ACC112 (cell line): ENCODE measurements around the gene PCSK5.

Source experiments
- H2AFZ ChIP-seq: fragments of 200-600 bp; sonication (generic); one replicate; pipeline ENCODE4 v1.6.0; 2017; ENCODE audit warnings: antibody characterized with exemption, low read length; ENCODE audit not compliant: unreplicated experiment
- H3K27ac ChIP-seq: fragments of 200-600 bp; sonication (generic); 2 replicates; pipeline ENCODE4 v1.5.1; 2014; ENCODE audit warnings: low read depth, mild to moderate bottlenecking, antibody characterized with exemption, low read length, moderate library complexity
- H3K27me3 ChIP-seq: fragments of 200-600 bp; sonication (generic); 2 replicates; pipeline ENCODE4 v1.6.1; 2014; ENCODE audit warnings: mild to moderate bottlenecking, antibody characterized with exemption, low read length, moderate library complexity, mixed read lengths; ENCODE audit not compliant: insufficient read depth
- H3K36me3 ChIP-seq: fragments of 200-600 bp; sonication (generic); 2 replicates; pipeline ENCODE4 v1.6.1; 2016; ENCODE audit warnings: mild to moderate bottlenecking, antibody characterized with exemption, low read length, moderate library complexity, mixed read lengths; ENCODE audit not compliant: insufficient read depth
- H3K4me1 ChIP-seq: fragments of 200-600 bp; sonication (generic); one replicate; pipeline ENCODE4 v1.6.1; 2016; ENCODE audit warnings: low read length, mixed read lengths; ENCODE audit not compliant: insufficient read depth, unreplicated experiment, control insufficient read depth
- H3K4me3 ChIP-seq: fragments of 200-600 bp; sonication (generic); 2 replicates; pipeline ENCODE4 v1.5.1; 2014; ENCODE audit warnings: mild to moderate bottlenecking, low read depth, low read length
- H3K79me2 ChIP-seq: fragments of 200-600 bp; sonication (generic); one replicate; pipeline ENCODE4 v1.6.0; 2016; ENCODE audit warnings: low read length; ENCODE audit not compliant: control insufficient read depth, unreplicated experiment, insufficient read depth

Gene PCSK5

GRCh38 chr9:76338418-76338817, 447.9 kb downstream of the PCSK5 start:
- no peaks in the 10 kb centered on the region for H3K79me2 ChIP-seq
- peaks cover 38% of the 10 kb centered on the region for H3K27me3 ChIP-seq
- H3K27ac ChIP-seq = no peak overlapping the region
- no peak overlapping the region for H2AFZ ChIP-seq
- no peaks in the 10 kb centered on the region for H3K36me3 ChIP-seq
- H3K4me1 ChIP-seq = no peaks in the 10 kb centered on the region
- H3K4me3 ChIP-seq = no peak overlapping the region

- no peak overlapping the region for H3K4me3 ChIP-seq
- no peak overlapping the region for H3K27ac ChIP-seq
- no peaks in the 10 kb centered on the region for H3K79me2 ChIP-seq
- peaks cover 12% of the 10 kb centered on the region for H3K27me3 ChIP-seq
- no peak overlapping the region for H2AFZ ChIP-seq
- H3K36me3 ChIP-seq = no peaks in the 10 kb centered on the region
- no peaks in the 10 kb centered on the region for H3K4me1 ChIP-seq
These were observed 451.1 kb downstream of the PCSK5 start for GRCh38 chr9:76341616-76342015.

GRCh38 chr9:76342201-76342600, 451.7 kb downstream of the PCSK5 start:
- Histone ChIP-seq H3K36me3 (no peaks in the 10 kb centered on the region), H3K4me3 (no peak overlapping the region), H3K4me1 (no peaks in the 10 kb centered on the region), H3K79me2 (no peaks in the 10 kb centered on the region), H3K27me3 (peaks cover 14% of the 10 kb centered on the region), H2AFZ (no peak overlapping the region), H3K27ac (no peak overlapping the region)

GRCh38 chr9:76342858-76343257, 452.4 kb downstream of the PCSK5 start:
- Histone ChIP-seq H3K79me2 (no peaks in the 10 kb centered on the region), H3K27ac (no peak overlapping the region), H3K27me3 (peaks cover 17% of the 10 kb centered on the region), H3K4me1 (no peaks in the 10 kb centered on the region), H2AFZ (no peak overlapping the region), H3K36me3 (no peaks in the 10 kb centered on the region), H3K4me3 (no peak overlapping the region)

- H3K4me3 ChIP-seq = no peak overlapping the region
- H3K27ac ChIP-seq = no peak overlapping the region
- peaks cover 24% of the 10 kb centered on the region for H3K27me3 ChIP-seq
- no peak overlapping the region for H2AFZ ChIP-seq
- H3K4me1 ChIP-seq = no peaks in the 10 kb centered on the region
- no peaks in the 10 kb centered on the region for H3K79me2 ChIP-seq
- no peaks in the 10 kb centered on the region for H3K36me3 ChIP-seq
These were observed 459.4 kb downstream of the PCSK5 start for GRCh38 chr9:76349865-76350264.

- no peak overlapping the region for H3K27ac ChIP-seq
- no peaks in the 10 kb centered on the region for H3K79me2 ChIP-seq
- H3K36me3 ChIP-seq = no peaks in the 10 kb centered on the region
- no peaks in the 10 kb centered on the region for H3K4me1 ChIP-seq
- no peak overlapping the region for H2AFZ ChIP-seq
- H3K4me3 ChIP-seq = no peak overlapping the region
- peaks cover 24% of the 10 kb centered on the region for H3K27me3 ChIP-seq
These were observed 460.5 kb downstream of the PCSK5 start for GRCh38 chr9:76351006-76351405.

- peaks cover 22% of the 10 kb centered on the region for H3K27me3 ChIP-seq
These were observed 461.6 kb downstream of the PCSK5 start for GRCh38 chr9:76352026-76352620.

GRCh38 chr9:76353280-76353679, 462.8 kb downstream of the PCSK5 start:
- Histone ChIP-seq H3K27ac (no peak overlapping the region), H3K4me1 (no peaks in the 10 kb centered on the region), H2AFZ (no peak overlapping the region), H3K4me3 (no peak overlapping the region), H3K79me2 (no peaks in the 10 kb centered on the region), H3K27me3 (peaks cover 18% of the 10 kb centered on the region), H3K36me3 (no peaks in the 10 kb centered on the region)

More at GRCh38 chr9:76352026-76352620, 461.6 kb downstream of the PCSK5 start:
- Histone ChIP-seq H3K4me3 (no peak overlapping the region), H2AFZ (no peak overlapping the region), H3K27ac (no peak overlapping the region), H3K4me1 (no peaks in the 10 kb centered on the region), H3K36me3 (no peaks in the 10 kb centered on the region), H3K79me2 (no peaks in the 10 kb centered on the region)

- Histone ChIP-seq H3K79me2 (no peaks in the 10 kb centered on the region), H3K4me3 (no peak overlapping the region), H3K27me3 (peaks cover 22% of the 10 kb centered on the region), H3K36me3 (no peaks in the 10 kb centered on the region), H3K4me1 (no peaks in the 10 kb centered on the region), H3K27ac (no peak overlapping the region), H2AFZ (no peak overlapping the region)
These were observed 463.7 kb downstream of the PCSK5 start for GRCh38 chr9:76354221-76354620.

- no peak overlapping the region for H3K4me3 ChIP-seq
- H2AFZ ChIP-seq = no peak overlapping the region
- H3K4me1 ChIP-seq = no peaks in the 10 kb centered on the region
- peaks cover 21% of the 10 kb centered on the region for H3K27me3 ChIP-seq
- H3K36me3 ChIP-seq = no peaks in the 10 kb centered on the region
- no peak overlapping the region for H3K27ac ChIP-seq
- H3K79me2 ChIP-seq = no peaks in the 10 kb centered on the region
These were observed 465.4 kb downstream of the PCSK5 start for GRCh38 chr9:76355886-76356285.

GRCh38 chr9:76357555-76357954, 467.1 kb downstream of the PCSK5 start:
- Histone ChIP-seq H3K27ac (no peak overlapping the region), H3K79me2 (no peaks in the 10 kb centered on the region), H3K36me3 (no peaks in the 10 kb centered on the region), H3K4me3 (no peak overlapping the region), H3K27me3 (peaks cover 14% of the 10 kb centered on the region), H3K4me1 (no peaks in the 10 kb centered on the region), H2AFZ (no peak overlapping the region)
